Cardiac septum (tissue), 1 donor: ENCODE results near the gene ACTR2. TPM values are rescaled to one million over a fixed set of nuclear protein-coding genes. Genes with fewer than 3 reads are reported as not detected.
"Not testable (repeated sequence)": the region's sequence is repeated elsewhere in the genome, so short reads cannot be mapped to it uniquely, and the experiment has no call there.

Experiments
- DNase-seq: peaks from one replicate; pipeline ENCODE4 v3.0.0-alpha.2; 2020; ENCODE audit warnings: low spot score
- intact Hi-C: fragments of 100-400 bp; cut with DNase I; formaldehyde crosslinking; loops from one replicate; pipeline ENCODE4 v1.14.0; 2022
- long read RNA-seq: library from polyadenylated mRNA; unstranded; transcript quantifications from one replicate; pipeline ENCODE4 v2.0.0, GENCODE V29; 2021
- total RNA-seq: library from RNA; stranded (reverse); fragmentation: NEBNext Ultra II Directional; extraction: Animal tissue kit (Norgen Biotek cat#: 25700); gene quantifications from one replicate; pipeline ENCODE4 v1.2.1, GENCODE V29; 2021
- donor health status: DM: no; HTN: no; CAD: no.

Gene ACTR2
- 110 TPM for total RNA-seq
- long read RNA-seq, transcript ACTR2-201 (9 exons, 3,861 nt), result major isoform, 14 of 30 reads
- long read RNA-seq, partial matches to known transcripts, result 1 of 30 reads
- long read RNA-seq, other reads (novel, unspliced or antisense), result 15 of 30 reads

DNA sequence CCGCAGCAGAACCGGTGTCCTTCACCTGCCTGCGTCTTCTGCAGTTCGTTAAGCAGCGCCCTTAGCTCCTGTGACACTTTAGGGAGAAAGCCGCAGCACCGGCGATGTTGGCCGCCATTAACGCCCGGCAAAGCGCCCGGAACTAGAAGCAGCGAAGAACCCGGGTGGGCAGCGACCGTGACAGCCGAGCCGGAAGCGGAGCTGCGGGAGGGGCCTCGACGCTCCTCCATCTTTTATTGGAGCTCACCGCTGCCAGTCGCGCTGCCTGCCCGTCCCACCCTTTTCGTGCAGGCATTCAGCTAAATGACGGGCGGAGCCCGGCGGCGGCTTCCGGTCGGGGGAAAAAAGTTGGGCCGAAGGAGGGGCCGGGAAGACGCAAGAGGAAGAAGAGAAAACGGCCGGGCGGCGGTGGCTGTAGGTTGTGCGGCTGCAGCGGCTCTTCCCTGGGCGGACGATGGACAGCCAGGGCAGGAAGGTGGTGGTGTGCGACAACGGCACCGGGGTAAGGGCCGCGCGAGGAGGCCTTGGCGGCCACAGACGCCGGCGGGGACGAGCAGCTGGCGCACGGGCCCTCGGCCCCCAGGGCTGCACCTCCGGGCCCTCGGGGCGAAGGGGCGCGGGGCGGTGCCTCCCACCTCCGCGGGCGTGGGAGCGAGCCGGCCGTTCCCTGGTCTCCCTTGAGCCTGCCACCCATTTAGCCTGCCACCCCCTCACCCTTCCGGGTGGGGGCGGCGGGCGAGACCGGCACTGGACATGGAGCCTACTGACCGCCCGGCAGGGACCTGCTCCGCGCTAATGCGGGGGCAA, at the start of gene ACTR2:
TSS of gene ACTR2 (plus strand) at position 376 of the 807 bp plus-strand sequence. CDS start at position 455, 79 bp downstream.
- intact Hi-C loops, result loop anchor here (5.0 kb wide), 1 partner anchor 210 kb away; no protein-coding TSS in a partner anchor
- peak; percentile 99 for DNase-seq

DNA sequence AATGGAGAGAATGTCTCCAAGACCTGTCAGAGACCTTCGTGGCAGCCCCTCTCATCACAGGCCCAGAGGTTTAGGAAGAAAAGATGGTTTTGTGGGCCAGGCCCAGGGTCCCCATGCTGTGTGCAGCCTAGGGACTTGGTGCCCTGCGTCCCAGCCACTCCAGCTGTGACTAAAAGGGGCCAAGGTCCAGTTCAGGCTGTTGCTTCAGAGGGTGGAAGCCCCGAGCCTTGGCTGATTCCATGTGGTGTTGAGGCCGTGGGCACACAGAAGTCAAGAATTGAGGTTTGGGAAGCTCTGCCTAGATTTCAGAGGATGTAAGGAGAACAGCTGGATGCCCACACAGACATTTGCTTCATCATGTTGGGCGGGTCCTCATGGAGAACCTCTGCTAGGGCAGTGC, 45.1 kb upstream of the ACTR2 start:
- DNase-seq, result no peak
- intact Hi-C loops, result no loop called here

DNA sequence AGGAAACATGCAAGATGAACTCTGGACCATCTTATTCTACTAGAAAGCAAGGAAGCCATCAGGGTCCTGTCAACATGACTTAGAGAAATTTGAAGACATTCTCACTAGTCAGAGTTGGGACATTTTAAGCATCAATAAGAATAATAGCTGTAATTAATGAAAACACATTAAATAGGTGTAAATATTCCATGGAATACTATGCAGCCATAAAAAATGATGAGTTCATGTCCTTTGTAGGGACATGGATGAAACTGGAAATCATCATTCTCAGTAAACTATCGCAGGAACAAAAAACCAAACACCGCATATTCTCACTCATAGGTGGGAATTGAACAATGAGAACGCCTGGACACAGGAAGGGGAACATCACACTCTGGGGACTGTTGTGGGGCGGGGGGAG, 44.2 kb upstream of the ACTR2 start:
- DNase-seq, intact Hi-C loops: not testable (repeated sequence)

DNA sequence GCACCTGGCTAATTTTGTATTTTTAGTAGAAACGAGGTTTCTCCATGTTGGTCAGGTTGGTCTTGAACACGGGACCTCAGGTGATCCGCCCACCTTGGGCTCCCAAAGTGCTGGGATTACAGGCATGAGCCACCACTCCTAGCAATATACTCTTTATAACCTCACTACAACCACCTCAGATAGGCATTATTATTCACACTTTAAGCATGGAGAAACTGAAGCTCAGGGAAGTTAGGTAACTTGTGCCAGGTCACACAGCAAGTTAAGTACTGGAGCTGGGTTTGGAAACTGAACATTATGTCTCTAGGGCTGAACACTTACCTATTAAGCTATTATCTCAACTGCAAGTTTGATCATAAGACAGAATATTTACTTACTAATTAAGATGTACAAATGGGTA, 42.6 kb upstream of the ACTR2 start:
- intact Hi-C loops, result loop anchor here (5.0 kb wide), 2 partner anchors 103 to 123 kb away; no protein-coding TSS in a partner anchor
- DNase-seq, result no peak

DNA sequence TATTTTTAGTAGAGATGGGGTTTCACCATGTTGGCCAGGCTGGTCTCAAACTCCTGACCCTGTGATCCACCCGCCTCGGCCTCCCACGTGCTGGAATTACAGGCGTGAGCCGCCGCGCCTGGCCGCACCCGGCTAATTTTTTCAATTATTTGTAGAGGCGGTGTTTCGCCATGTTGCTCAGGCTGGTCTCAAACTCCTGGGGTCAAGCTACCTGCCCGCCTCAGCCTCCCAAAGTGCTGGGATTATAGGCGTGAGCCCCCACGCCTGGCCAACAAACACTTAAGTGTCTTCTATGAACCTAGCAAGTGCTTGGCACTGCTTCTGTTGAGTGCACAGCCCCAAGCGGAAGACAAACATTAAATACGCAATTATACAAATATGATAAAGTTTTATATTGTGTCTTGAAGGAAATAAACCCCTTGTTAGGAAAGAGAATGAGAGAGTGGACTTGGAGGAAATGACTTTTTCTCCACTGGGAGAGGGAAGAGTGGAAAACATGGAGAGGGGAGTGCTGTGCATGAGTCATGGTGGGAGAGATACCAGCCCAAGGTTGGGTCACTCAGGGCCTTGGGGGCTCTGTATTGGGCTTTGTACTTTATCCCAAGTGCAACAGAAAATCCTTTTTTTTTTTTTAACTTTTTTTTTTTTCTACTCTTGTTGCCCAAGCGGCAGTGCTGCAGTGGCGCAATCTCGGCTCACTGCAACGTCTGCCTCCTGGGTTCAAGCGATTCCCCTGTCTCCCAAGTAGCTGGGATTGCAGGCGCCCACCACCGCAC, 41.4 kb upstream of the ACTR2 start:
- no peak for DNase-seq
- intact Hi-C loops, result loop anchor here (2.0 to 5.0 kb wide), 3 partner anchors 104 to 267 kb away; no protein-coding TSS in a partner anchor

DNA sequence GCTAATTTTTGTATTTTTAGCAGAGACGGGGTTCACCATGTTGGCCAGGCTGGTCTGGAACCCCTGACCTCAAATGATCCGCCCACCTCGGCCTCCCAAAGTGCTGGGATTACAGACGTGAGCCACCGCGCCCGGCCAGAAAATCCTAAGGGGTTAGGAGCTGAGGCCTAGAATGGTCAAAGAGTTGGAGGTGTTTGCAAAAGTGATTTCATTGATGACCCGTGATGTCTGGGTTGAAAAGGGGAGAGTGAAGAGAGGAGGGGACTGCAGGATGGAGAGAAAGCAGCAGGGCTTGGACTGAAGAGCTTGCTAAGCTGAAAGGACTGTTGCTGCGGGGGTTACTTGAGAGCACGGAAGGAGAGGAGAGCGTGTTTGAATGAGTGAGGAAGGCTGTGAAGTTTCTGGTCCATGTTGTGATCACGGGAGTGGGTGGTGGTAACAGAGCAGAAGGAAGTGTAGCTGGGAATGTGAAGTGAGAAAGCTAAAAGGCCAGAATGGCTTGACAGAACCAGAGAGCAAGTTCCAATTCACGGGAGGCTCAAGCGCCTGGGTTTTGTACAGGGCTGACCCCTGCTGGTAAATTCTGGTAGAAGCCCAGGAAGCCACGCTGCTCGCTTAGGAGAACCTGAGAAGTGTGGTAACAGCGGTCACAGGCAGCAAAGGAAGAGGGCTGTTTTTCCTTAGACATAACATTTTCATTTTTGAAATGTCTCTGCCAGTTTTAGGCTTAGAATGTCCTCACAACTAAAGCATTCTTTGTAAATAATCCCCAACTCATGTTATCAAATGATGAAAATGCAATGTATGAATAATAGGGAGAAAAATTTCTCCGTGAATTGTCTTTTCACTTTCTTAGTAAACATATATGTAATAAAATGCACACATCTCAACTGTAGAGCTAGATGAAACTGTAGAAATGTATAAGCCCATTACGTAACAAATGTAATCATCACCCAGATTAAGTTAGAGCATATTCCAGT, 40.5 kb upstream of the ACTR2 start:
- peak; percentile 92 for DNase-seq
- intact Hi-C loops, result loop anchor here (2.0 to 5.0 kb wide), 3 partner anchors 105 to 268 kb away; no protein-coding TSS in a partner anchor

DNA sequence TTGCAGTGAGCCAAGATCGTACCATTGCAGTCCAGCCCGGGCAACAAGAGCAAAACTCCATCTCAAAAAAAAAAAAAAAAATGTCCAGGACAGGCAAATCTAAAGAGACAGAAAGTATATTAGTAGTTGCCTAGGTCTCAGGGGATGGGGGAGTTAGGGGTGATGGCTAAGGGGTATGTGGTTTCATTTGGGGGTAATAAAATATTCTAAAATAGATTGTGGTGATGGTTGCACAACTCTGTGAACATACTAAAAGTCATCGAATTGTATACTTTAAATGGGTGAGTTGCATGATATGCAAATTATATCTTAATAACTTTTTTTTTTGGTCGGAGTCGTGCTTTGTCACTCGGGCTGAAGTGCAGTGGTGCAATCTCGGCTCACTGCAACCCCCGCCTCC, 34.2 kb upstream of the ACTR2 start:
- intact Hi-C loops, result no loop called here
- DNase-seq, result no peak

DNA sequence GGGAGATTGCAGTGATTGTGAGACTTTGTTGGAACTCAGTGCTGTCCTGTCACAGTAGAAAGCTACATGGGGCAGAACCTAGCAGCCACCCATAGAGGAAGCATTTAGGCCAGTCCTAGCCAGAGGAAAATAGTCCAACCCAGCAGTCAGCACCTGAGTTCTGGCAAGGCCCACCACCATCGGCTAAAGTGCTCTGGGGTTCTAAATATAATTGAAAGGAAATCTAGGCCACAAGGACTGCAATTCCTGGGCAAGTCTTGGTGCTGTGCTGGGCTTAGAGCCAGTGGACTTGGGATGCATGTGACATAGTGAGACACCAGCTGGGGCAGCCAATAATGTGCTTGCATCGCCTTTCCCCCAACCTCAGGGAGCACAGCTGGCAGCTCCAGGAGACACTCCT, 28.9 kb upstream of the ACTR2 start:
- intact Hi-C loops, result no loop called here
- no peak for DNase-seq

DNA sequence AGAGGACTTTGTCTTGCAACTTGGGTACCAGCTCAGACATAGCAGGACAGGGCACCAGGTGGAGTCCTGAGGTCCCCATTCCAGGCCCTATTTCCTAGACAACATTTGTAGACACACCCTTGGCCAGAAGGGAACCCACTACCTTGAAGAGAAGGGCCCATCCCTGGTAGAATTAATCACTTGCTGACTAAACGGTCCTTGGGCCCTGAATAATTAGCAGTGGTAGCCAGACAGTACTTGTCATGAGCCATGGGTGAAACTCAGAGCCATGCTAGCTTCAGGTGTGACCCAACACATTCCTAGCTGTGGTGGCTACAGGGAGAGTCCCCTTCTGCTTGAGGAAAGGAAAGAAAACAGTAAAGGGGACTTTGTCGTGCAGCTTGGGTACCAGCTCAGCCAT, 28.5 kb upstream of the ACTR2 start:
- no peak for DNase-seq
- intact Hi-C loops, result no loop called here

DNA sequence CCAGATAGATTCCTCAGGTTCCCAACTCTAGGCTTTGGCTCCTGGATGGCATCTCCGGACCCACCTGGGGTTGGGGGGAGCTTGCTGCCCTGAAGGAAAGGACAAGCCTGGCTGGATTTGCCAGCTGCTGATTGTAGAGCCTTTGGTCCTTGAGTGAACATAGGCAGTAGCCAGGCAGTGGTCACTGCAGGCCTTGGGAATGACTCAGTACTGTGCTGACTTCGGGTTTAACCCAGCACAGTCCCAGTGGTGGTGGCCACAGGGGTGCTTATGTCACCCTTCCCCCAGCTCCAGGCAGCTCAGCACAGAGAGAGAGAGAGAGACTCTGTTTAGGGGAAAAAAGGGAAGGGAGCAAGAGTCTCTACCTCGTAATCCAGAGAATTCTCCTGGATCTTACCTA, 27.7 kb upstream of the ACTR2 start:
- intact Hi-C loops, result no loop called here

DNA sequence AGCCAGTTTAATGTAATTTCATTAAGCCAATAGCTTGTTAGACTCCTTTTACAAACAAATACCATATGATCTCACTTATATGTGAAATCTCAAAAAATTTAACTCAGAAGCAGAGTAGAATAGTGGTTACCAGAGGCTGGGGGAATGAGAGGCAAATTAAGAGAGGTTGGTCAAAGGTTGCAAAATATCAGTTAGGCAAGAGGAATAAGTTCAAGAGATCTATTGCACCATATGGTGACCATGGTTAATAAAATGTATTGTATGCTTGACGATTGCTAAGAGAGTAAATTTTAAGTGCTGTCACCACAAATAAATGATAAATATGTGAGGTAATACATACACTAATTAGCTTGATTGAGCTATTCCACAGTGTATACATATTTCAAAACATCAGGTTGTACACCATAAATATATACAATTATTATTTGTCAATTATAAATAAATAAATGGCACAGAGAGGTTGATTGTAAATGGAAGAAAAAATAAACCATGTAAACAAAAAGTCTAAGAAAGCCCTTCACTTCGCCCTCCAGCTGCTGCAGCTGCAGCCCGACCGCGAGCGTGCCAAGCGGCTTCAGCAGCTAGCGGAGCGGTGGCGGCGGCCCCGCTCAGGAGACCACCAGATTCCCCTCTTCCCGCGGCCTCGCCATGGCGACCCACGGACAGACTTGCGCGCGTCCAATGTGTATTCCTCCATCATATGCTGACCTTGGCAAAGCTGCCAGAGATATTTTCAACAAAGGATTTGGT, 23.0 kb upstream of the ACTR2 start:
- no peak for DNase-seq
- intact Hi-C loops, result no loop called here

More for the DNA sequence above, 27.7 kb upstream of the ACTR2 start:
- no peak for DNase-seq

DNA sequence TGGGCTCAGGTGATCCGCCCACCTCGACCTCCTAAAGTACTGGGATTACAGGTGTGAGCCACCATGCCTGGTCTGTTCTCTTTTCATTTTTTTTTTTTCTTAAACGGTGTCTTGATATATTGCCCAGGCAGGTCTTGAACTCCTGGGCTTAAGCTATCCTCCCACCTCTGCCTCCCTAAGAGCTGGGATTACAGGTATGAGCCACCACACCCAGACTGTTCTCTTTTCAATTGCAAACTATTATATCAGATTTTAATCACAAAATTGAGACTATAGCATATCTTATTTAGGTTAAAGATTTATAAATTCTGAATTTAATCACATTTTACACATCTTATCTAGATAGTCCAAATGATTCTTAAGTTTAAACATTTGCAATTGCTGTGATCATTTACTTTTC, 15.5 kb upstream of the ACTR2 start:
- no peak for DNase-seq
- intact Hi-C loops, result no loop called here

DNA sequence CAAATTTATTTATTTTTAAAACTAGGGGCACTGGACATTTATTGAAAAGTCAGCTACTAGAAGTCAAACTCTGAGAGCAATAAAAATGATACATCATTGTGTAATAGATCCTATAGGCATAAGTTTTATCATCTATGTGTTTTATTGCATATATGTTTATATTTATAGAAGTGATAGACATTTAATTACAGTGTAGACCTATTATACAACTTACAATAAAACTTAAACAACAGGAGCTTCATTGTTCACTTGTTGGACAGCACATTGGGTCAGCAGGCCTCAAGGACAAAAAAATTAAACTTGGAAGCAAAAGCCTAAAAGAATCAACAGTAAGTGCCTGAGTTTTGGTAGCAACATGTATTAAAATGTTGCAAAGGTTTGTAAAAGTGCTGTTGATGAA, 15.0 kb upstream of the ACTR2 start:
- intact Hi-C loops, result no loop called here
- DNase-seq, result no peak

DNA sequence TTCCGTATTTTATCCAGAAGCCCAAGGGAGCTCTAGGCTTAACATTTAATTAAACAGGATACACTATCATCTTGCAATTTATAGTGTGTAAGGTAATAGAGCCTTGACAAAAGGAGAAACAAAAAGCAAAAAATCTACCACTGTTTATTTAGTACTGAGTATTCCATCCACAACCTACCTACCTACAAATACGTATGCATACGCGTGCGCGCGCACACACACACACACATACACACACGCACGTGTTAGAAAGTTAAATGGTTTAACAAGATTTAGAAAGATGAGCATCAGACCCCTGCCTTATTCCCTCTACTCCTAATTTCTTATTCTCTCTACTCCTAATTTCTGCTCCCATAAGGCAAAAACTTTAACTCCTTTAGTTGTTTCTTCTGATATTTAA, 14.6 kb upstream of the ACTR2 start:
- intact Hi-C loops, result no loop called here
- no peak for DNase-seq

DNA sequence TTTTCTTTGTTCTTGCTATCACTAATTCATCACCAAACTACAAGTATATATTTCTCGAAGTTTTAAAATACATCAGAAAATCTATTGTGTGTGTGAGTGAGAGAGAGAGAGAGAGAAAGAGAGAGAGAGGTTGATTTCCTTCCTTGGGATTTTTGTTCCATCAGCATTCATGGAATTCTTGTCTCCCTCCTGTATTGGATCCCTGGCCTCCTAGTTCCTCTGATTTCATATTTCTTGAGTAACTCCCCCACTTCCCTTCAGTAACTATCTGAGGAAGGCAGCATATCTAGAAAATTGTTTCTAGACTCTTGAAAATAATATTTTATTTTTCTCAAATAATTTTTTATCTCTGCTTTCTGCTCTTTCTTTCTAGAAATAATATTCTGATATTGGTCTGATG, 13.3 kb upstream of the ACTR2 start:
- intact Hi-C loops, result no loop called here
- DNase-seq, result no peak

DNA sequence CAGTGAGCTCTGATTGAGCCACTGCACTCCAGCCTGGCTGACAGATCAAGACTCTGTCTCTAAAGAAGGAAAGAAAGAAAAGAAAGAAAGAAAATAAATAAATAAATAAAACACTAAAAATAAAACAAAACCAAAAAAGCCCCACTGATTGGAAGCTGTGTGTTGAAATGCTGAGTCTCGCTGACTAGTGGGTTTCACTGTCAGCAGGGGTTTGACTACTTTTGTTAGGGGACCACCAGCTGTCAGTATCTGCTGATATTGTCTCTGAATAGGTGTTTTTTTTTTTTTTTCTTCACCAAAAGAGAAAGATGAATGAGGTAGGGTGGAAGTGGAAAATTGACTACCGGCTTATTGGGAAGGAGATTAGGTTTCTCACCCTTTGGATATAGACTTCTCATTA, 12.8 kb upstream of the ACTR2 start:
- no peak for DNase-seq
- intact Hi-C loops, result no loop called here

DNA sequence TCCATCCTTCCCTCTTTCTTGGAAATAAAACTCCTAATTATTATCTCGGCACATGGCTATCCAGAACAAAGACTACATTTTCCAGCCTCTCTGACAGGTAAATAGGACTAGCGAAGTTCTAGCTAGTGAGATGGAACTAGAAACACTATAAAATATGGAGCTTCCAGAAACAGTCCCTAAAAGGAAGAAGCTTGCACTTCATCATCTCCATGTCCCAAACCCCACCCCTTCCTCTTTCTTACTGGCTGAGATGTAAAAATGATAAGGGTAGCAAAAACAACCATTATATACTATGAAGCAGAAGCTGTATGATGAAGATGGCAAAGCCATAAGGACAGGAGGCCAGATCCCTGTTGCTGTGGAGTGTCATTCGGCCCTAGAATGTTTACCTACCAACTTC, 11.7 kb upstream of the ACTR2 start:
- intact Hi-C loops, result no loop called here

DNA sequence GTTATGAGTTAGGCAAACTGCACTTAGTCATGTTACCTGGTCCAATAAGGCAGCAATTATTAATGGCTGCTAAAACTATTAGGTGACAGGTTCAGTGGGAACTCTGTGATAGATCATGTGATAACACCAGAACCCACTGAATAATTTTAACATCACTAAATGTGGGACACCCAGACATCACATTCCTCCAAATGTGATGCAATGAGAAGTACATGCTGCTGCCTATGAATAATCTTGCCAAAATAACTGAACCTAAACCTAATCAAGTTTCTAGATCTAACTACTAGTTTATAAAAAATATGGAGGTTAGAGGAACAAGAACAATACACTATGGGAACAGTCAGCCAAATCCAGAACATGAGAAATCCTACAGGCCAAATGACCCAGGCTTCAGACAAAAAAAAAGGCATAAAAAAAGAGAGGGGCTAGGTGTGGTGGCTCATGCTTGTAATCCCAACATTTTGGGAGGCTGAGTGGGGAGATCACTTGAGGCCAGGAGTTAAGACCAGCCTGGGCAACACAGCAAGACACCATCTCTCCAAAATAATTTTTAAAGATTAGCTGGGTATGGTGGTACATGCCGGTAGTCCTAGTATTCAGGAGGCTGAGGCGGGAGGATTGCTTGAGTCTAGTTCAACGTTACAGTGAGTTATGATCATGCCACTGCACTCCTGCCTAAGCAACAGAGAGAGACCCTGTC, 7.0 kb upstream of the ACTR2 start:
- DNase-seq, result no peak
- intact Hi-C loops, result no loop called here

More for the DNA sequence above, 11.7 kb upstream of the ACTR2 start:
- no peak for DNase-seq
